Measurements from ENCODE around the gene HOXB9. TPM values are rescaled to one million over a fixed set of nuclear protein-coding genes. Genes with fewer than 3 reads are reported as not detected.

Gene HOXB9
- total and polyA plus RNA-seq, 4 donors: 0.33 to 0.75 (median 0.39) TPM; not detected in 1

DNA sequence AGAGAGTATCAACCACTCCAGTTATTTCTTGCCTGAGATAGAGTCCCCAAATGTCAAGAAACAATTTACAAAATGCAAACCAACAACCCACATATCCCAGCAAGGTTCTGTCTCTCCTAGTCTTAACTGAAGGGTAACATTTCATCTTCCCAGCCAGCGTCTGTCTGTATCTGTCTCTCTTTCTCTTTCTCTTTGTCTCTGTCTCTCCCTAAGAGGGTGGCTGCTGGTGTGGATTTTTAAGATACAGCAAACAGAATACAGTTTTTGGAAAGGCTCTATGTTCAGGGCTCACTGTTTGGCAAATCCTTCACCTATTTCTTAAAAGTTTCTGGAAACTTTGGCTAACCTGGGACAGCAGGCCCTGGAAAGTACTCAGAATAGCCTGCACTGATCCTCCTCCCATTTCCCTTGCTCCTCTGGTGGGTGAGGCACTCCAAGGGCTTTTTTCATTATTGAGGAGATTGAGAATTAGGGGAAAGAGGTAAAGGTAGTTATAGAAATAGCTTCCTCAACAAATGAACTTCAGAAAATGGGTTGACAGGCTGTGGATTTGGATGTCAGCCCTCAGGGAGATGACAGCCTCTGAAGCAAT lies 54.2 kb downstream of the HOXB9 start:
- no peaks in the 10 kb centered on the region for H3K36me3 ChIP-seq (ENCODE audit: control insufficient read depth in 1 of 2, insufficient read depth in 2 of 2, low read length in 1 of 2)
- H3K9me3 ChIP-seq (ENCODE audit: control insufficient read depth, low read length): no peaks in the 10 kb centered on the region
- peak overlapping the region; percentile 43 to 81 for H3K27ac ChIP-seq (ENCODE audit: low read depth in 1 of 2, low read length in 2 of 2)
- ATAC-seq (ENCODE audit: low FRiP score): no peak
- peaks cover 0 to 13% of the 10 kb centered on the region in 2 donors for H3K4me1 ChIP-seq (ENCODE audit: control insufficient read depth in 1 of 2, insufficient read depth in 2 of 2, low read length in 2 of 2)
- WGBS, 2 donors: 71 to 74% methylated on average over 1 of the region's 1 CpG
- intact Hi-C loops (cut with DNase I): no loop called here
- H3K27me3 ChIP-seq (ENCODE audit: control insufficient read depth in 1 of 2, insufficient read depth in 2 of 2, low read length in 1 of 2): no peaks in the 10 kb centered on the region
- no peak overlapping the region for H3K4me3 ChIP-seq (ENCODE audit: low read length in 2 of 2)
- DNase-seq: no peak

Small RNAs within 50 kb of the gene (microRNA-seq; reads per million reads assigned to microRNA genes)
- 0.99 to 12.5 reads per million in 2 donors for gene MIR196A1

Other genes starting within 250 kb of the HOXB9 start
- gene SKAP1, start 196.1 kb downstream of the HOXB9 start, total RNA-seq: 1 to 10 TPM in 1 of 2 donors, under 1 TPM in 1; 0.84 to 3.6 TPM
- gene SKAP1, start 196.1 kb downstream of the HOXB9 start, polyA plus RNA-seq: 1 to 10 TPM in 1 of 2 donors, not detected in 1; 3.1 TPM
- not detected for gene HOXB1, start 95.3 kb downstream of the HOXB9 start, total RNA-seq
- under 1 TPM in 1 of 2 donors, not detected in 1; 0.63 TPM for gene HOXB1, start 95.3 kb downstream of the HOXB9 start, polyA plus RNA-seq
- 10 to 100 TPM; 25.4 to 36.9 TPM for gene HOXB2, start 81.2 kb downstream of the HOXB9 start, total RNA-seq
- 10 to 100 TPM in 1 of 2 donors, 1 to 10 TPM in 1; 7.6 to 61.0 TPM for gene HOXB2, start 81.2 kb downstream of the HOXB9 start, polyA plus RNA-seq
- 10 to 100 TPM in 1 of 2 donors, 1 to 10 TPM in 1; 6.6 to 17.9 TPM for gene HOXB4, start 48.0 kb downstream of the HOXB9 start, total RNA-seq
- 10 to 100 TPM in 1 of 2 donors, 1 to 10 TPM in 1; 1.4 to 11.5 TPM for gene HOXB4, start 48.0 kb downstream of the HOXB9 start, polyA plus RNA-seq
- gene HOXB3, start 36.1 kb downstream of the HOXB9 start, total RNA-seq: 10 to 100 TPM; 20.0 to 62.9 TPM
- gene HOXB3, start 36.1 kb downstream of the HOXB9 start, polyA plus RNA-seq: 10 to 100 TPM in 1 of 2 donors, 1 to 10 TPM in 1; 2.4 to 30.5 TPM
- 1 to 10 TPM; 1.4 to 5.9 TPM for gene HOXB5, start 32.6 kb downstream of the HOXB9 start, total RNA-seq
- 1 to 10 TPM in 1 of 2 donors, not detected in 1; 3.6 TPM for gene HOXB5, start 32.6 kb downstream of the HOXB9 start, polyA plus RNA-seq
- gene HOXB6, start 21.4 kb downstream of the HOXB9 start, total RNA-seq: 10 to 100 TPM in 1 of 2 donors, 1 to 10 TPM in 1; 5.8 to 16.8 TPM
- gene HOXB6, start 21.4 kb downstream of the HOXB9 start, polyA plus RNA-seq: 1 to 10 TPM; 3.9 to 4.1 TPM
- gene HOXB7, start 15.3 kb downstream of the HOXB9 start, total RNA-seq: 10 to 100 TPM in 1 of 2 donors, 1 to 10 TPM in 1; 9.1 to 14.1 TPM
- gene HOXB7, start 15.3 kb downstream of the HOXB9 start, polyA plus RNA-seq: 10 to 100 TPM; 18.2 to 22.4 TPM
- gene HOXB8, start 11.1 kb downstream of the HOXB9 start, total RNA-seq: 1 to 10 TPM; 1.0 to 1.9 TPM
- gene HOXB8, start 11.1 kb downstream of the HOXB9 start, polyA plus RNA-seq: under 1 TPM in 1 of 2 donors, not detected in 1; 0.31 TPM
- gene PRAC1, start 96.2 kb upstream of the HOXB9 start, total RNA-seq: not detected
- gene PRAC1, start 96.2 kb upstream of the HOXB9 start, polyA plus RNA-seq: 10 to 100 TPM in 1 of 2 donors, not detected in 1; 14.0 TPM
- gene PRAC2, start 96.8 kb upstream of the HOXB9 start, total RNA-seq: not detected
- not detected for gene PRAC2, start 96.8 kb upstream of the HOXB9 start, polyA plus RNA-seq
- not detected for gene HOXB13, start 102.4 kb upstream of the HOXB9 start, total RNA-seq
- under 1 TPM; 0.18 to 0.25 TPM for gene HOXB13, start 102.4 kb upstream of the HOXB9 start, polyA plus RNA-seq
- under 1 TPM in 1 of 2 donors, not detected in 1; 0.21 TPM for gene TTLL6, start 190.9 kb upstream of the HOXB9 start, total RNA-seq
- under 1 TPM in 1 of 2 donors, not detected in 1; 0.13 TPM for gene TTLL6, start 190.9 kb upstream of the HOXB9 start, polyA plus RNA-seq
- gene CALCOCO2, start 204.7 kb upstream of the HOXB9 start, total RNA-seq: 100 to 1,000 TPM; 164 to 171 TPM
- gene CALCOCO2, start 204.7 kb upstream of the HOXB9 start, polyA plus RNA-seq: 100 to 1,000 TPM in 1 of 2 donors, 10 to 100 TPM in 1; 80.3 to 149 TPM